SU-DHL-6 (cell line): ENCODE results near the gene PDZD2.

Source experiments
- CTCF ChIP-seq: fragments of 200-600 bp; sonication (generic); IDR thresholded peaks from one replicate; pipeline ENCODE4 v1.5.1; 2017; ENCODE audit warnings: antibody characterized with exemption, mild to moderate bottlenecking, low read length, moderate library complexity; ENCODE audit not compliant: insufficient read depth, poor library complexity, severe bottlenecking
- EZH2phosphoT487 ChIP-seq: fragments of 200-600 bp; sonication (generic), shearing (Covaris generic); conservative IDR thresholded peaks from 2 replicates; pipeline ENCODE4 v1.6.1; 2018; ENCODE audit warnings: mild to moderate bottlenecking, antibody characterized with exemption, low read length, moderate library complexity, mixed read lengths

GRCh38 chr5:32024751-32025150 lies 385.8 kb downstream of the PDZD2 start:
- TF ChIP-seq CTCF, result no peak
- TF ChIP-seq EZH2phosphoT487, result no peak
